ENCODE data around the gene BTBD9.

DNA sequence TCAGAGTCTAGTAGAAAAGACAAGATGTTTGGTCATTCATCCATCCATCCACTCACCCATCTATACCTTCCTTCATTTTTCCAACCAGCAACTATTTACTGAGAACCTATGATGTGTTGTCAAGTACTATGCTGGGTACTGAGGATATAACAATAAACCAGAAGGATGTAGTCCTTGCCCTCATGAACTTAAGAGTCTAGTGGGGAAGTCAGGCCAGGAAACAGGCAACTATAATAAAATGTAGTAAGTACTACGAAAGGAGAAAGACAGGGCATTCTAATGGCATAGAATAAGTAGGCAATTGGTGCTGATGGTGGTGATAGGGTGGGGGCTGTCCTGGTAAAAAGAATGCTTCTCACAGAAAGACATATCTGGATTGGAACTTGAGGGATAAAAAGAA is 245.7 kb downstream of the BTBD9 start:
- TF ChIP-seq POLR2A (conservative IDR thresholded peaks at IDR 0.05), result no peak
- TF ChIP-seq RNF2 (IDR thresholded peaks at IDR 0.05), result no peak
- TF ChIP-seq EGR1 (conservative IDR thresholded peaks at IDR 0.05), result no peak
- no peak for TF ChIP-seq CTCF (IDR thresholded peaks at IDR 0.05 in 2 of 3, conservative IDR thresholded peaks at IDR 0.05 in 1 of 3; ENCODE audit: insufficient read depth in 2 of 3, low read depth in 1 of 3, low read length in 3 of 3)
- no peak for TF ChIP-seq ELK3 (CRISPR knock-in tag; IDR thresholded peaks at IDR 0.05)
- no peak for TF ChIP-seq ZNF780A (CRISPR knock-in tag; IDR thresholded peaks at IDR 0.05)
